A549 (cell line): ENCODE results near the gene AMIGO3.

ENCODE experiments used
- ATOH8 ChIP-seq: fragments of 250-450 bp; sonication (Bioruptor Pico); IDR thresholded peaks from 2 replicates; pipeline ENCODE4 v1.5.0; 2020; ENCODE audit warnings: low read depth, mild to moderate bottlenecking, moderate library complexity
- CBX2 ChIP-seq: fragments of 200-600 bp; sonication (generic); IDR thresholded peaks from 2 replicates; pipeline ENCODE4 v1.6.1; 2016; ENCODE audit warnings: low read depth, mild to moderate bottlenecking, borderline replicate concordance
- CTCF ChIP-seq: fragments of >200 bp; sonication (Bioruptor Twin); formaldehyde crosslinking; IDR thresholded peaks from 3 replicates; pipeline ENCODE4 v1.5.1; 2016
- POLR2A ChIP-seq: IDR thresholded peaks from 2 replicates; pipeline ENCODE4 v1.6.1; 2012; ENCODE audit warnings: mild to moderate bottlenecking, low read length

- TF ChIP-seq POLR2A (no peak), ATOH8 (CRISPR knock-in tag) (no peak), CTCF (no peak), CBX2 (no peak)
Measured at GRCh38 chr3:49673121-49673714, 46.3 kb downstream of the AMIGO3 start.
